Measurements from ENCODE around the gene ARHGAP25. TPM values are rescaled to one million over a fixed set of nuclear protein-coding genes. Genes with fewer than 3 reads are reported as not detected.

Gene ARHGAP25
- total and polyA plus RNA-seq, 2 experiments from 2014 or later, result 1.9 to 2.0 TPM

DNA sequence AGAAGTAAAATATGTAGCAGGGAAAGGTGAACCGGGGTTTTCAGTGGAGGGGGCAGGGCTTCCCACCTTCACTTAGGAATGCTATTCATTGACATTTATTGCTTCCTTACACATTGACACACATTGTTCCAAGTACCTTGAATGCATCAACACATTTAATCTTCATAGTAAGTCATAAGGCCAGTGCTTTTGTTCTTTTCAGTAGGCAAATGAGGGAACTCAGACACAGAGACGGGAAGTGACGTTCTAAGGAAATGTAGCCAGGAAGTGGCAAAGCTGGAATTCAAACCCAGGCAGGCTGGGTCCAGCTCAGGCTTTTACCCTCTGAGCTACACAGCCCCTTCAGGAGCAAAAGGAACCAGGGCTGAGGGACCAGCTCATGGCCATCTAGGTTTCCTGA is 115.9 kb downstream of the ARHGAP25 start (continued):
- TF ChIP-seq, protein P1, sequence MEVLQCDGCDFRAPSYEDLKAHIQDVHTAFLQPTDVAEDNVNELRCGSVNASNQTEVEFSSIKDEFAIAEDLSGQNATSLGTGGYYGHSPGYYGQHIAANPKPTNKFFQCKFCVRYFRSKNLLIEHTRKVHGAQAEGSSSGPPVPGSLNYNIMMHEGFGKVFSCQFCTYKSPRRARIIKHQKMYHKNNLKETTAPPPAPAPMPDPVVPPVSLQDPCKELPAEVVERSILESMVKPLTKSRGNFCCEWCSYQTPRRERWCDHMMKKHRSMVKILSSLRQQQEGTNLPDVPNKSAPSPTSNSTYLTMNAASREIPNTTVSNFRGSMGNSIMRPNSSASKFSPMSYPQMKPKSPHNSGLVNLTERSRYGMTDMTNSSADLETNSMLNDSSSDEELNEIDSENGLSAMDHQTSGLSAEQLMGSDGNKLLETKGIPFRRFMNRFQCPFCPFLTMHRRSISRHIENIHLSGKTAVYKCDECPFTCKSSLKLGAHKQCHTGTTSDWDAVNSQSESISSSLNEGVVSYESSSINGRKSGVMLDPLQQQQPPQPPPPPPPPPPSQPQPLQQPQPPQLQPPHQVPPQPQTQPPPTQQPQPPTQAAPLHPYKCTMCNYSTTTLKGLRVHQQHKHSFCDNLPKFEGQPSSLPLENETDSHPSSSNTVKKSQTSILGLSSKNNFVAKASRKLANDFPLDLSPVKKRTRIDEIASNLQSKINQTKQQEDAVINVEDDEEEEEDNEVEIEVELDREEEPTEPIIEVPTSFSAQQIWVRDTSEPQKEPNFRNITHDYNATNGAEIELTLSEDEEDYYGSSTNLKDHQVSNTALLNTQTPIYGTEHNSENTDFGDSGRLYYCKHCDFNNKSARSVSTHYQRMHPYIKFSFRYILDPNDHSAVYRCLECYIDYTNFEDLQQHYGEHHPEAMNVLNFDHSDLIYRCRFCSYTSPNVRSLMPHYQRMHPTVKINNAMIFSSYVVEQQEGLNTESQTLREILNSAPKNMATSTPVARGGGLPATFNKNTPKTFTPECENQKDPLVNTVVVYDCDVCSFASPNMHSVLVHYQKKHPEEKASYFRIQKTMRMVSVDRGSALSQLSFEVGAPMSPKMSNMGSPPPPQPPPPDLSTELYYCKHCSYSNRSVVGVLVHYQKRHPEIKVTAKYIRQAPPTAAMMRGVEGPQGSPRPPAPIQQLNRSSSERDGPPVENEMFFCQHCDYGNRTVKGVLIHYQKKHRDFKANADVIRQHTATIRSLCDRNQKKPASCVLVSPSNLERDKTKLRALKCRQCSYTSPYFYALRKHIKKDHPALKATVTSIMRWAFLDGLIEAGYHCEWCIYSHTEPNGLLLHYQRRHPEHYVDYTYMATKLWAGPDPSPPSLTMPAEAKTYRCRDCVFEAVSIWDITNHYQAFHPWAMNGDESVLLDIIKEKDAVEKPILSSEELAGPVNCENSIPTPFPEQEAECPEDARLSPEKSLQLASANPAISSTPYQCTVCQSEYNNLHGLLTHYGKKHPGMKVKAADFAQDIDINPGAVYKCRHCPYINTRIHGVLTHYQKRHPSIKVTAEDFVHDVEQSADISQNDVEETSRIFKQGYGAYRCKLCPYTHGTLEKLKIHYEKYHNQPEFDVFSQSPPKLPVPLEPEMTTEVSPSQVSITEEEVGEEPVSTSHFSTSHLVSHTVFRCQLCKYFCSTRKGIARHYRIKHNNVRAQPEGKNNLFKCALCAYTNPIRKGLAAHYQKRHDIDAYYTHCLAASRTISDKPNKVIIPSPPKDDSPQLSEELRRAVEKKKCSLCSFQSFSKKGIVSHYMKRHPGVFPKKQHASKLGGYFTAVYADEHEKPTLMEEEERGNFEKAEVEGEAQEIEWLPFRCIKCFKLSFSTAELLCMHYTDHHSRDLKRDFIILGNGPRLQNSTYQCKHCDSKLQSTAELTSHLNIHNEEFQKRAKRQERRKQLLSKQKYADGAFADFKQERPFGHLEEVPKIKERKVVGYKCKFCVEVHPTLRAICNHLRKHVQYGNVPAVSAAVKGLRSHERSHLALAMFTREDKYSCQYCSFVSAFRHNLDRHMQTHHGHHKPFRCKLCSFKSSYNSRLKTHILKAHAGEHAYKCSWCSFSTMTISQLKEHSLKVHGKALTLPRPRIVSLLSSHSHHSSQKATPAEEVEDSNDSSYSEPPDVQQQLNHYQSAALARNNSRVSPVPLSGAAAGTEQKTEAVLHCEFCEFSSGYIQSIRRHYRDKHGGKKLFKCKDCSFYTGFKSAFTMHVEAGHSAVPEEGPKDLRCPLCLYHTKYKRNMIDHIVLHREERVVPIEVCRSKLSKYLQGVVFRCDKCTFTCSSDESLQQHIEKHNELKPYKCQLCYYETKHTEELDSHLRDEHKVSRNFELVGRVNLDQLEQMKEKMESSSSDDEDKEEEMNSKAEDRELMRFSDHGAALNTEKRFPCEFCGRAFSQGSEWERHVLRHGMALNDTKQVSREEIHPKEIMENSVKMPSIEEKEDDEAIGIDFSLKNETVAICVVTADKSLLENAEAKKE (CRISPR knock-in tag; IDR thresholded peaks at IDR 0.05), result no peak

DNA sequence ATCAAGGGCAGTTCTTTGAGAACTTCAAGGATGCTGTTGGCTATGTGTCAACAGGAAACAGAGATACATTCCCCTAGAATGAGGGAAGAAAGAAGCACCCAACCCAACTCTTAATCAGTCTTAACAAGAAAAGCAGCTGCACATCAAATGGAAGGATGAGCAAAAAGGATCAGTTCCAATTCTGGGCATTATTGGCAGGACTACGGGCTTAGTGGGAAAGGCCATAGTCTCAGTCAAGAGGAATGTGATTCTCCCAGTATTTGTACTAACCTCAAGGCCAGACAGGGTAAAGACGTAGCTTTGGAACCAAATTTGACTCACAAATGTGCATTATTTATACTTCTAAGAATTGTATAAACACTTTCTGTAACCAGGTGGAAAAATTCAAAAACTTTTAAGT is 118.4 kb downstream of the ARHGAP25 start:
- no peaks in the 10 kb centered on the region for H4K20me1 ChIP-seq (replicated peaks; ENCODE audit: insufficient read depth)
- no peak overlapping the region for H3K27ac Mint-ChIP-seq
- no peaks in the 10 kb centered on the region for H3K79me2 ChIP-seq (replicated peaks; ENCODE audit: insufficient read depth)
- H2AFZ ChIP-seq, result no peak overlapping the region
- H3K27me3 Mint-ChIP-seq (ENCODE audit: insufficient read depth, low read depth, poor library complexity), result peaks cover 5% of the 10 kb centered on the region
- no peak overlapping the region for H3K4me2 ChIP-seq
- H3K4me1 ChIP-seq (ENCODE audit: insufficient read depth), result no peaks in the 10 kb centered on the region
- no peaks in the 10 kb centered on the region for H3K36me3 ChIP-seq (ENCODE audit: insufficient read depth)
- no peak overlapping the region for H3K4me3 ChIP-seq
- no peak overlapping the region for H3K4me3 Mint-ChIP-seq
- peaks cover 4% of the 10 kb centered on the region; the same call in 1 of the 3 replicates for H3K4me1 Mint-ChIP-seq
- no peaks in the 10 kb centered on the region for H3K36me3 Mint-ChIP-seq (ENCODE audit: low read depth)
- no peaks in the 10 kb centered on the region for H3F3A ChIP-seq (replicated peaks; ENCODE audit: low read depth)
- no peak overlapping the region for H3K27ac ChIP-seq (ENCODE audit: low read depth)
- H3K27me3 ChIP-seq (ENCODE audit: insufficient read depth), result no peaks in the 10 kb centered on the region
- DNase-seq (ENCODE audit: low spot score) (no peak), ATAC-seq (no peak)
- peaks cover 10% of the 10 kb centered on the region; the same call in 1 of the 2 replicates for H3K9me2 ChIP-seq (ENCODE audit: insufficient read depth)
- H3K9me3 Mint-ChIP-seq, result no peaks in the 10 kb centered on the region
- no peak for TF ChIP-seq NANOG (IDR thresholded peaks at IDR 0.05; ENCODE audit: borderline replicate concordance)
- TF ChIP-seq, protein P1 (CRISPR knock-in tag; IDR thresholded peaks at IDR 0.05), result no peak
- TF ChIP-seq JUNB (IDR thresholded peaks at IDR 0.05; ENCODE audit: unreplicated experiment), result no peak
- TF ChIP-seq STAT1 (IDR thresholded peaks at IDR 0.05; ENCODE audit: unreplicated experiment), result no peak
- TF ChIP-seq CREB1 (CRISPR knock-in tag; IDR thresholded peaks at IDR 0.05; ENCODE audit: low read depth), result no peak
- TF ChIP-seq ZNF331 (CRISPR knock-in tag; IDR thresholded peaks at IDR 0.05; ENCODE audit: low read depth), result no peak
- no peak for TF ChIP-seq ZNF114 (CRISPR knock-in tag; IDR thresholded peaks at IDR 0.05)
- TF ChIP-seq EZH2 (IDR thresholded peaks at IDR 0.05; ENCODE audit: low read depth, unreplicated experiment), result no peak
- TF ChIP-seq, protein P2, sequence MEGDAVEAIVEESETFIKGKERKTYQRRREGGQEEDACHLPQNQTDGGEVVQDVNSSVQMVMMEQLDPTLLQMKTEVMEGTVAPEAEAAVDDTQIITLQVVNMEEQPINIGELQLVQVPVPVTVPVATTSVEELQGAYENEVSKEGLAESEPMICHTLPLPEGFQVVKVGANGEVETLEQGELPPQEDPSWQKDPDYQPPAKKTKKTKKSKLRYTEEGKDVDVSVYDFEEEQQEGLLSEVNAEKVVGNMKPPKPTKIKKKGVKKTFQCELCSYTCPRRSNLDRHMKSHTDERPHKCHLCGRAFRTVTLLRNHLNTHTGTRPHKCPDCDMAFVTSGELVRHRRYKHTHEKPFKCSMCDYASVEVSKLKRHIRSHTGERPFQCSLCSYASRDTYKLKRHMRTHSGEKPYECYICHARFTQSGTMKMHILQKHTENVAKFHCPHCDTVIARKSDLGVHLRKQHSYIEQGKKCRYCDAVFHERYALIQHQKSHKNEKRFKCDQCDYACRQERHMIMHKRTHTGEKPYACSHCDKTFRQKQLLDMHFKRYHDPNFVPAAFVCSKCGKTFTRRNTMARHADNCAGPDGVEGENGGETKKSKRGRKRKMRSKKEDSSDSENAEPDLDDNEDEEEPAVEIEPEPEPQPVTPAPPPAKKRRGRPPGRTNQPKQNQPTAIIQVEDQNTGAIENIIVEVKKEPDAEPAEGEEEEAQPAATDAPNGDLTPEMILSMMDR (conservative IDR thresholded peaks at IDR 0.05; ENCODE audit: low read depth in 2 of 2), result no peak
